ENCODE results near the gene SLC16A13. TPM values are rescaled to one million over a fixed set of nuclear protein-coding genes. Genes with fewer than 3 reads are reported as not detected.

The SLC16A13 gene
- polyA plus RNA-seq, 1 donor from 2014 or later, result 3.3 TPM

DNA sequence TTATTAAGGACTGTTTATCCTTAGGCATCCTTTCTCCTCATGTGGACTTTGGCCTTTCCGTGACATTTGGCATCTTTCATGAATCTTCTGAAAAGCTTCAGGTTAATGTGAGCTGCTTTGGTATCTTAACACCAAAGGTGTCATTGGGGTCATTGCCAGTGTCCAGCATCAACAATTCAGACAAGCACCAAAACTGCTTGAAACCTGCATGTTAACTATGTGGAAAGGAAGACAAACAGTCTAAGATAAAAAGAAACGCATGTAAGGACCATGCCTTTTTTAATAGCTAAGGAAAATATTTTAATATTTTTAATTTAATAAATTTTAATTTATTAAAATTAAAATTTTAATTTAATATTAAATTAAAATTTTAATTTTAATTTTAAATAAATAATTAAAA lies 32.1 kb upstream of the SLC16A13 start:
- Mint-ChIP-seq H3K27ac (no peak overlapping the region), H3K9me3 (no peaks in the 10 kb centered on the region), H3K4me1 (peaks cover 9 to 17% (median 10%) of the 10 kb centered on the region in 3 donors), H3K27me3 (no peaks in the 10 kb centered on the region), H3K36me3 (no peaks in the 10 kb centered on the region), H3K4me3 (no peak overlapping the region)

- Mint-ChIP-seq H3K36me3 (no peaks in the 10 kb centered on the region), H3K27me3 (no peaks in the 10 kb centered on the region), H3K4me1 (peaks cover 9 to 22% (median 10%) of the 10 kb centered on the region in 3 donors), H3K27ac (peak overlapping the region in 2 of 3 donors; percentile 6 to 7), H3K9me3 (no peaks in the 10 kb centered on the region), H3K4me3 (peak overlapping the region in 1 of 4 donors; percentile 0)
Measured at GRCh38 chr17:7004398-7005253, 31.2 kb upstream of the SLC16A13 start.

DNA sequence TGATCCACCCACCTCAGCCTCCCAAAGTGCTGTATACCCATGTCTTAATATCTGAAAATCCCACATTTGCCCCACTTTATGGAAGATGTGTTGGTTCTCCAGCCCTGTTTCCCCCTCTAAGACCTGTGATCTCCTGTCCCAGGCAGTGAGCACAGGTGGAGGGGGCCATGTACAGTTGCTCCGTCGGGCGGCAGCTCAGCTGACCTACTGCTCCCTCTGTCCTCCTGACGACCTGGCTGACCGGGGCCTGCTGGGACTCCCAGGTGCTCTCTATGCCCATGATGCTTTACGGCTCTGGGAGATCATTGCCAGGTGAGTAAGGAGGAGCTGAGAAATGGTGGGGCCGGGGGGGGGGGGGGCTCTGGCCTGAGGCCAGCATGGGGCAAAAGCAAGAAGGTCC lies 30.1 kb upstream of the SLC16A13 start:
- peaks cover 14 to 31% (median 15%) of the 10 kb centered on the region in 3 donors for H3K4me1 Mint-ChIP-seq
- H3K9me3 Mint-ChIP-seq, result no peaks in the 10 kb centered on the region
- H3K4me3 Mint-ChIP-seq, result no peak overlapping the region
- no peaks in the 10 kb centered on the region for H3K36me3 Mint-ChIP-seq
- no peak overlapping the region for H3K27ac Mint-ChIP-seq
- no peaks in the 10 kb centered on the region for H3K27me3 Mint-ChIP-seq

- Mint-ChIP-seq H3K4me3 (peak overlapping the region in 1 of 4 donors; percentile 5), H3K9me3 (no peaks in the 10 kb centered on the region), H3K36me3 (no peaks in the 10 kb centered on the region), H3K27me3 (no peaks in the 10 kb centered on the region), H3K4me1 (peaks cover 16 to 37% (median 19%) of the 10 kb centered on the region in 3 donors), H3K27ac (peak overlapping the region in 1 of 3 donors; percentile 17)
Measured at GRCh38 chr17:7007143-7007542, 28.7 kb upstream of the SLC16A13 start.

GRCh38 chr17:7010523-7010922 lies 25.3 kb upstream of the SLC16A13 start:
- H3K4me3 Mint-ChIP-seq, result peak overlapping the region; percentile 54 to 98 (median 81)
- H3K36me3 Mint-ChIP-seq, result no peaks in the 10 kb centered on the region
- peak overlapping the region; percentile 47 to 70 (median 67) for H3K27ac Mint-ChIP-seq
- no peaks in the 10 kb centered on the region for H3K9me3 Mint-ChIP-seq
- no peaks in the 10 kb centered on the region for H3K27me3 Mint-ChIP-seq
- peaks cover 19 to 37% (median 19%) of the 10 kb centered on the region in 3 donors for H3K4me1 Mint-ChIP-seq

GRCh38 chr17:7011415-7011814 lies 24.4 kb upstream of the SLC16A13 start:
- Mint-ChIP-seq H3K9me3 (no peaks in the 10 kb centered on the region), H3K27ac (peak overlapping the region in 2 of 3 donors; percentile 96 to 100), H3K36me3 (no peaks in the 10 kb centered on the region), H3K4me1 (peaks cover 20 to 42% (median 25%) of the 10 kb centered on the region in 3 donors), H3K27me3 (no peaks in the 10 kb centered on the region), H3K4me3 (peak overlapping the region; percentile 91 to 100 (median 98))

DNA sequence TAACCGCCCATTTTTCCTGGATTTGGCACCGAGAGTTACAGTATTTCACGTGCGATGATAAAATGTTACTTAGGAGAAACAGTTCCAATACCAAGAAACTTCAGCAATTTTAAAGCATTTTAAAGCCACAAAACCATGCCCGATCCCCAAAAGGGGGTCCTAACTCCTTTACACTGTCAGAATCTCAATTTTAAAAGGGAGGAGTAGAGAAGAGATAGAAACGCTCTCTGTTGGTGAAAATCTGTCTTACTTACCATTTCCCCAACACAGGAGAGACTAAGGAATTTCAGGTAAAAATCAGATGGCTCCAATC lies 23.9 kb upstream of the SLC16A13 start:
- Mint-ChIP-seq H3K27ac (peak overlapping the region; percentile 96 to 100 (median 100)), H3K9me3 (no peaks in the 10 kb centered on the region), H3K4me1 (peaks cover 20 to 41% (median 25%) of the 10 kb centered on the region in 3 donors), H3K4me3 (peak overlapping the region; percentile 91 to 100 (median 98)), H3K36me3 (no peaks in the 10 kb centered on the region), H3K27me3 (no peaks in the 10 kb centered on the region)

DNA sequence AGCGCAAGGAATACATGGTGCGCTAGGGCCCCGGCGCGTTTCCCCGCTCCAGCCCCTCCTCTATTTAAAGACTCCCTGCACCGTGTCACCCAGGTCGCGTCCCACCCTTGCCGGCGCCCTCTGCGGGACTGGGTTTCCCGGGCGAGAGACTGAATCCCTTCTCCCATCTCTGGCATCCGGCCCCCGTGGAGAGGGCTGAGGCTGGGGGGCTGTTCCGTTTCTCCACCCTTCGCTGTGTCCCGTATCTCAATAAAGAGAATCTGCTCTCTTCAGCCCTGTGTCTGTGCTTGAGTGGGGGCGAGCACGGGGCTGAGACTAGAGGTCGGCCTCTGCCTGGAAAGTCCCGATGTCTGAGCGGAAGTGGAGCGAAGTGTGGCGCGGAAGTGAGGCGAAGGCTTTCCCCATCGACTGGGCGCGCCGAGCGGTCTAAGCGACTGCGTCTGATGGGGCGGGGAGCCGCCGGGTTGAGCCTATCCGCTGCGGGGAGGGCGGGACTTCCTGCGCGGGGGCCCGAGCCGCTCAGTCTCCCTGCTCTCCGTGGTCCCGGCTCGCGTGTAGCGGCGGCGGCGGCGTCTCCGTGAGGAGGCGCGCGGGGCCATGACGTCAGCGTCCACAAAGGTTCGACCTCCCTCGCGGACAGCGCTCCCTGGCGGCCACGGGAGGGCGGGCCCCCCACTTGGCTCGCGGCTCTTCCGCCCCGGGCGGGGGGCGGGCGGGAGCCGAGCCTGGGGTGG lies 21.4 kb upstream of the SLC16A13 start:
- Mint-ChIP-seq H3K27me3 (no peaks in the 10 kb centered on the region), H3K9me3 (no peaks in the 10 kb centered on the region), H3K27ac (peak overlapping the region; percentile 96 to 100 (median 100)), H3K4me3 (peak overlapping the region; percentile 91 to 100 (median 98)), H3K36me3 (peaks cover 2% of the 10 kb centered on the region), H3K4me1 (peaks cover 20 to 34% (median 25%) of the 10 kb centered on the region in 3 donors)

GRCh38 chr17:7014995-7015958 lies 20.5 kb upstream of the SLC16A13 start:
- peak overlapping the region; percentile 88 to 95 (median 91) for H3K4me3 Mint-ChIP-seq
- H3K9me3 Mint-ChIP-seq, result no peaks in the 10 kb centered on the region
- H3K27ac Mint-ChIP-seq, result peak overlapping the region; percentile 96 to 100 (median 98)
- H3K4me1 Mint-ChIP-seq, result peaks cover 21 to 28% (median 24%) of the 10 kb centered on the region in 3 donors
- peaks cover 2% of the 10 kb centered on the region for H3K36me3 Mint-ChIP-seq
- H3K27me3 Mint-ChIP-seq, result no peaks in the 10 kb centered on the region

GRCh38 chr17:7016418-7016817 lies 19.4 kb upstream of the SLC16A13 start:
- H3K4me1 Mint-ChIP-seq, result peaks cover 19 to 28% (median 25%) of the 10 kb centered on the region in 3 donors
- peak overlapping the region; percentile 1 to 95 (median 86) for H3K4me3 Mint-ChIP-seq
- peaks cover 2% of the 10 kb centered on the region for H3K36me3 Mint-ChIP-seq
- no peaks in the 10 kb centered on the region for H3K9me3 Mint-ChIP-seq
- H3K27ac Mint-ChIP-seq, result peak overlapping the region in 2 of 3 donors; percentile 46 to 96
- no peaks in the 10 kb centered on the region for H3K27me3 Mint-ChIP-seq

DNA sequence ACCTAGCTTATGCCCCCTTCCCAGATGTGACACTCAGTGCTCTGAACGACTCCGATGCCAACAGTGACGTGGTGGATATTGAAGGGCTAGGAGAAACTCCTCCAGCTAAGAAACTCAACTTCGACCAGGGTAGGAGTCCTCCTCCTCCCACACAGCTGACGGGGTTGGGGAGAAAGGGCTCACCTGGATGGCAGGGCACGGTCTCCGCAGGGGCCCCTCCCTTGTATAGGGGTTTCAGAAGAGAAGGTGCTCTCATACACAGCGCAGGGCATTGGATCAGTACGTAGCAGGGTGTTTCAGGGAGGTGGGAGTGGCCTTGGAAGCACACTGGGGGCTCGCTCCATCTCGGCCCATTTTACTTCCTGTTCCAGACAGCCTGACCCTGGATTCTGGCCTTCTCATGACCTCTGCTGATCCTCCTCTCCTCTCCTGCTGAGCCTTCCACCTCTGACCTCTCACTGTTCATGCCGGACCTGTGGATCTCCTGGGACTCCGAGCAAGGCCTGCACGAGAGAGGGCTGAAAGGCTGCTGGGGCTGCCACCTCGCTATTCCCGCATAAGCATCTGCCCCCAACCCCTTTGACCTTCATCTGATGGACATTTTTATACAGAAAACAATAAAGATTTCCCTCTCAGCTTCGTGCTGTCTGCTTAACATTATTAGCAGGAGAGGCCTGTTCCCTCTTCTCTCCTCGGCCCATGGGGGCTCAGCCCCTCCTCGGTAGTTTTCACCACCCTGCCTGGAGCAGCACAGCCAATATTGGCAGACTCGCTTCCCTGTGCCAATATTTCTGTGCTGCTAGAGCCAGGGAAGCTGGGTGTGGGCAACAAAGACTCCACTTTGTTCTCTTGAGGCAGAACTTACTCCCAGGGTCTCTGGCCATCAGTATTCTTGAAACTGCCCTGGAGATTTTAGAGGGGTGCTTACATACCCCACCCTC lies 18.7 kb upstream of the SLC16A13 start:
- Mint-ChIP-seq H3K4me3 (peak overlapping the region in 3 of 4 donors; percentile 58 to 91 (median 65)), H3K27me3 (no peaks in the 10 kb centered on the region), H3K27ac (peak overlapping the region; percentile 43 to 96 (median 63)), H3K9me3 (no peaks in the 10 kb centered on the region), H3K36me3 (peaks cover 2% of the 10 kb centered on the region), H3K4me1 (peaks cover 23 to 26% (median 26%) of the 10 kb centered on the region in 3 donors)

DNA sequence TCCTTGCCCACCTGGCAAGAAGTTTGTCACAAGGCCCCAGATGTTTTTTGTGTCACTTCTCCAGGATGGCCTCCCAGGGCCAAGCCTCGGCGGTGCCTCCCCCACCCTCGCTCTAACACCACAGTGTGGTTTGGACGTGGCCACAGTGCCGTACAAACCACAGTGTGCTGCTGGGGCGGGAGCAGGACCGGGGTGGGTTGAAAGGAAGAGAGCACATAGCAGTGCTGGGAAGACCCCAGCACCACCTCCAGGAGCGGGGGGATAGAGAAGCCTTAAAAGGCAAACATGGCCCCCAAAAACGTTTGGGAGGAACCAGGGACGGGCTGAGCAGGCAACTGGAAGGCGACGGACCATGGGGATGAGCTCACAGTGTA lies 18.0 kb upstream of the SLC16A13 start:
- peaks cover 2% of the 10 kb centered on the region for H3K36me3 Mint-ChIP-seq
- peak overlapping the region in 2 of 4 donors; percentile 65 to 91 for H3K4me3 Mint-ChIP-seq
- no peaks in the 10 kb centered on the region for H3K9me3 Mint-ChIP-seq
- H3K27me3 Mint-ChIP-seq, result no peaks in the 10 kb centered on the region
- H3K4me1 Mint-ChIP-seq, result peaks cover 23 to 31% (median 30%) of the 10 kb centered on the region in 3 donors
- H3K27ac Mint-ChIP-seq, result peak overlapping the region in 1 of 3 donors; percentile 96

- Mint-ChIP-seq H3K4me1 (peaks cover 25 to 34% (median 33%) of the 10 kb centered on the region in 3 donors), H3K27me3 (no peaks in the 10 kb centered on the region), H3K4me3 (peak overlapping the region in 1 of 4 donors; percentile 91), H3K9me3 (no peaks in the 10 kb centered on the region), H3K36me3 (peaks cover 2% of the 10 kb centered on the region), H3K27ac (peak overlapping the region in 2 of 3 donors; percentile 25 to 96)
Measured at GRCh38 chr17:7018331-7018964, 17.4 kb upstream of the SLC16A13 start.

Measured in IgD-negative memory B cell (primary cell).